RPMI7951 (cell line): ENCODE data around the gene PSMA5. TPM values are rescaled to one million over a fixed set of nuclear protein-coding genes. Genes with fewer than 3 reads are reported as not detected.

ENCODE experiments used
- DNase-seq: peaks from one replicate; pipeline ENCODE4 v3.0.0-alpha.2; 2012; ENCODE audit warnings: low read depth
- total RNA-seq: library from RNA; depleted of rRNA; stranded (reverse); fragments of >200 nt; shearing (Covaris generic); gene quantifications from 2 replicates; pipeline ENCODE4 v1.2.3, GENCODE V29; 2014; rRNA removed

The PSMA5 gene
- total RNA-seq, 1 experiment from 2014 or later = 126 TPM

GRCh38 chr1:109369167-109369746 is 57.0 kb downstream of the PSMA5 start:
- no peak for DNase-seq

GRCh38 chr1:109368464-109368863 is 57.8 kb downstream of the PSMA5 start:
- no peak for DNase-seq

- DNase-seq = no peak
These were observed 58.6 kb downstream of the PSMA5 start for GRCh38 chr1:109367626-109368025.

- DNase-seq = no peak
These were observed 60.5 kb downstream of the PSMA5 start for GRCh38 chr1:109365642-109366204.

- DNase-seq = peak; percentile 50
These were observed 64.6 kb downstream of the PSMA5 start for GRCh38 chr1:109361649-109362048.

- DNase-seq = no peak
These were observed 65.2 kb downstream of the PSMA5 start for GRCh38 chr1:109361069-109361468.

- DNase-seq = no peak
These were observed 68.6 kb downstream of the PSMA5 start for GRCh38 chr1:109357616-109358015.

- no peak for DNase-seq
These were observed 69.3 kb downstream of the PSMA5 start for GRCh38 chr1:109356915-109357314.

GRCh38 chr1:109356505-109356904 is 69.7 kb downstream of the PSMA5 start:
- no peak for DNase-seq

GRCh38 chr1:109354929-109355328 is 71.3 kb downstream of the PSMA5 start:
- no peak for DNase-seq

GRCh38 chr1:109351457-109351856 is 74.8 kb downstream of the PSMA5 start:
- no peak for DNase-seq

GRCh38 chr1:109350655-109351054 is 75.6 kb downstream of the PSMA5 start:
- no peak for DNase-seq

GRCh38 chr1:109350182-109350581 is 76.1 kb downstream of the PSMA5 start:
- DNase-seq = no peak

Other genes with a start within 250 kb of the PSMA5 start
- 145 and 147 TPM in 2 replicates for gene SARS1, start 212.5 kb downstream of the PSMA5 start, total RNA-seq
- gene CELSR2, start 176.9 kb downstream of the PSMA5 start, total RNA-seq = 1.2 and 1.5 TPM in 2 replicates
- gene PSRC1, start 143.3 kb downstream of the PSMA5 start, total RNA-seq = 70.0 and 74.6 TPM in 2 replicates
- not detected in 2 replicates for gene MYBPHL, start 119.4 kb downstream of the PSMA5 start, total RNA-seq
- gene SORT1, start 28.5 kb downstream of the PSMA5 start, total RNA-seq = 15.4 and 22.5 TPM in 2 replicates
- gene SYPL2, start 40.1 kb upstream of the PSMA5 start, total RNA-seq = 0.96 and 1.6 TPM in 2 replicates
- gene ATXN7L2, start 57.5 kb upstream of the PSMA5 start, total RNA-seq = 2.2 and 3.0 TPM in 2 replicates
- gene CYB561D1, start 67.6 kb upstream of the PSMA5 start, total RNA-seq = 4.0 and 4.8 TPM in 2 replicates
- 2.5 and 3.4 TPM in 2 replicates for gene AMIGO1, start 83.3 kb upstream of the PSMA5 start, total RNA-seq
- gene GPR61, start 113.4 kb upstream of the PSMA5 start, total RNA-seq = under 0.01 and 0.20 TPM in 2 replicates
- gene GNAI3, start 122.2 kb upstream of the PSMA5 start, total RNA-seq = 17.3 and 20.2 TPM in 2 replicates
- 0.29 TPM in 1 of 2 replicates, not detected in the other for gene GNAT2, start 193.2 kb upstream of the PSMA5 start, total RNA-seq
- 48.5 and 60.4 TPM in 2 replicates for gene AMPD2, start 193.4 kb upstream of the PSMA5 start, total RNA-seq
- gene GSTM4, start 229.7 kb upstream of the PSMA5 start, total RNA-seq = 30.6 and 34.5 TPM in 2 replicates
- 17.5 and 17.6 TPM in 2 replicates for gene GSTM2, start 241.6 kb upstream of the PSMA5 start, total RNA-seq